Activated T-helper 1 cell treated with anti-CD3 and anti-CD28 coated beads, Interleukin-12 subunit alpha, Interleukin-12 subunit beta, Interleukin-2, Interleukin-4 antibody, amounts not matched to agents 30 ng/mL and 10 ng/mL and 1 ng/mL, durations not matched to agents 14 hours and 24 hours and 36 hours (primary cell): Measurements from ENCODE around the gene RWDD4. TPM values are rescaled to one million over a fixed set of nuclear protein-coding genes. Genes with fewer than 3 reads are reported as not detected.
"Not testable (repeated sequence)": the region's sequence is repeated elsewhere in the genome, so short reads cannot be mapped to it uniquely, and the experiment has no call there.

ENCODE experiments used
- DNase-seq: peaks from one replicate; pipeline ENCODE4 v3.0.0; 2021; ENCODE audit warnings: low spot score
- H3K27ac Mint-ChIP-seq: one replicate; pipeline ENCODE4 v1.8.0; 2021; ENCODE audit warnings: mild to moderate bottlenecking, mixed read lengths
- H3K27me3 Mint-ChIP-seq: one replicate; pipeline ENCODE4 v1.8.0; 2022; ENCODE audit warnings: mild to moderate bottlenecking, moderate library complexity, mixed read lengths; ENCODE audit not compliant: insufficient read depth
- H3K36me3 Mint-ChIP-seq: one replicate; pipeline ENCODE4 v1.8.0; 2021; ENCODE audit warnings: low read depth, mixed read lengths
- H3K4me1 Mint-ChIP-seq: one replicate; pipeline ENCODE4 v1.8.0; 2021; ENCODE audit warnings: low read depth, mixed read lengths
- H3K4me3 Mint-ChIP-seq: one replicate; pipeline ENCODE4 v1.8.0; 2021; ENCODE audit warnings: mild to moderate bottlenecking, moderate library complexity, mixed read lengths
- H3K9me3 Mint-ChIP-seq: one replicate; pipeline ENCODE4 v1.8.0; 2021; ENCODE audit warnings: mixed read lengths
- intact Hi-C: fragments of 100-400 bp; cut with micrococcal nuclease; formaldehyde crosslinking; loops from one replicate; pipeline ENCODE4 v1.15.1; 2024
- total RNA-seq: library from RNA; stranded (reverse); gene quantifications from 2 replicates; pipeline ENCODE4 v1.2.3, GENCODE V29; 2022

Gene RWDD4
- total RNA-seq, 1 donor from 2014 or later = 24.2 TPM

DNA sequence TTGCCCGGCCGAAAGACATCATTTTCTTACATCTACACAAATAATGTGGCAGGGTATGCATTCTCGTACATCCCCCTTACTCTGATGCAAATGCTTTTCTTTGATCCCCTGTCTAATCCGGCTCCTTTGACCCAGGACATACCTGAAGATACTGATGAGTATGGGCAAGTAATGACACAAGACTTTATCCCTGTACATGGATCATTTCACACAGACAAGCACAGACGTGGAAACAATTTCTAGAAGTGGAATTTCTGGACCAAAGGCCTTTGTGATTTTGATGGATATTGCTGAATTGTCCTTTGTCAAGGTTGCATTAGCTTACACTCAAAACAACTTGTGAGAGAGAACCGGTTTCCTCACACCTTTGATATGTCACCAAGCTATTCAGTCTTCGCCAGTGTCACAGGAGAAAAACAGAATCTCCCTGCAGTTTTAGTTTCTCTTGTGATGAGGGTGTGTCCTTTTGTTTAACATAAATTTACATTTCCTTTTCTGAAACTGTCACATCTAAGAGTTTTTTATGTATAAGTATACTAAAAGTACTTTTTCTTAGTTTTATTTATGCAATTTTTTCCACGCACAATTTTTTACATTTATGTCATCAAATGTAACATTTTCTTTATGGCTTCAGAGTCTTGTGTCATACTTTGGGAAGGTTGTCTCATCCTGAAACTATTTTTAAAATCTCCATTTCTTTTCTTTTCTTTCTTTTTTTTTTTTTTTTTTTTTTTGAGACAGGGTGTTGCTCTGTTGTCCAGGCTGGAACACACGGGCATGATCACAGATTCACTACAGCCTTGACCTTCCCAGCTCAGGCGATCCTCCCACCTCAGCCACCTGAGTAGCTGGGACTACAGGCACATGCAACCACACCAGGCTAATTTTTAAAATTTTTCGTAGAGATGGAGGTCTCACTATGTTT is 25.2 kb downstream of the RWDD4 start:
- intact Hi-C loops = no loop called here
- Mint-ChIP-seq H3K9me3 (no peaks in the 10 kb centered on the region), H3K27ac (no peak overlapping the region), H3K4me1 (peaks cover 20% of the 10 kb centered on the region), H3K4me3 (no peak overlapping the region), H3K36me3 (peaks cover 1% of the 10 kb centered on the region), H3K27me3 (peaks cover 3% of the 10 kb centered on the region)
- DNase-seq = no peak

DNA sequence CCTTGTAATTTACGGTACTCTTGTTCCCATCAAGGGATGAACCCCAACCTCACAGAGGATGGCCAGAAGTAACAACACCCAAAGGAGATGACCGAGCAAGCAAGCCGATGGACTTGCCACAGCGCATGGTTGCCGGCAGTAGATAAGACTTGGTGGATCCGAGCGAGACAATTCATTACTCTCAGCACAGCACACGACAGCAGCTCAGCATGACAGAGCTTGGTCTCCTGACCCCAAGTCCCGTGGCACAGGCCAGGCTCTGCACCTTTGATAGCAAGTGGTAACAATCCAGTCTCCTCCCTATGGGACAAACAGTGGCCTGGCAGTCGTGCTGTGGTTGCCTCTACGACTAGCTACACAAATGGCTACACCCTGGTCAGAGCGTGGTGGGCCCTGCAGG is 26.3 kb downstream of the RWDD4 start:
- H3K27me3 Mint-ChIP-seq = peaks cover 4% of the 10 kb centered on the region
- H3K36me3 Mint-ChIP-seq = peaks cover 1% of the 10 kb centered on the region
- no peaks in the 10 kb centered on the region for H3K9me3 Mint-ChIP-seq
- DNase-seq = no peak
- H3K4me3 Mint-ChIP-seq = no peak overlapping the region
- H3K4me1 Mint-ChIP-seq = peaks cover 20% of the 10 kb centered on the region
- intact Hi-C loops = no loop called here
- no peak overlapping the region for H3K27ac Mint-ChIP-seq

DNA sequence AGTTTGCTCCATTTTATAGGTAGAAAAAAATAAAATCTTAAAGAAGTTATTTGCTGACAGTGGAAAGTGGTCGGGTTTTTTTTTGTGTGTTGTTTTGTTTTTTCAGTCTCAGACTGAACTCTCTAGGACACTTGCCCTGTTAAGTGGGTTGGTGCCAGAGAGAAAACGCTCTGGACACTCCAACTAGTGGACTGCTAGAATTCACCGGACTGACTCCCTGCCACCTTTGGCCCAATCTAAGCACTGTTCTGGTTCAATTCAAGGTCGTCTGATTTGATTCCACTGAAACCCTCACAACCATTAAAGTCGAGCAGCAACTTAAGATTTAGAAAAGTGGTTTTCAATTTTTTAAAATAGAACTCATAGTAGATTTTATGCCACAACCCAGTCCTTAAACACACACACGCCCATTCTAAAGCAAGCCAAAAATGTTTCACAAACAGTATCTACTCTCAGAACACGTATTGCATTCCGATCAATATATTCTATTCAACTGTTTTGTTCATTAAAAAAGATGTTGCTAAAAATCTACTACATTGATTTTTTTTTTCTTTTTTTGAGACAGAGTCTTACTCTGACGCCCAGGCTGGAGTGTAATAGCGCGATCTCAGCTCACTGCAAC is 27.3 kb downstream of the RWDD4 start:
- H3K36me3 Mint-ChIP-seq = no peaks in the 10 kb centered on the region
- no peak overlapping the region for H3K4me3 Mint-ChIP-seq
- DNase-seq = no peak
- H3K9me3 Mint-ChIP-seq = no peaks in the 10 kb centered on the region
- intact Hi-C loops = no loop called here
- H3K27ac Mint-ChIP-seq = no peak overlapping the region
- peaks cover 11% of the 10 kb centered on the region for H3K4me1 Mint-ChIP-seq
- peaks cover 5% of the 10 kb centered on the region for H3K27me3 Mint-ChIP-seq

DNA sequence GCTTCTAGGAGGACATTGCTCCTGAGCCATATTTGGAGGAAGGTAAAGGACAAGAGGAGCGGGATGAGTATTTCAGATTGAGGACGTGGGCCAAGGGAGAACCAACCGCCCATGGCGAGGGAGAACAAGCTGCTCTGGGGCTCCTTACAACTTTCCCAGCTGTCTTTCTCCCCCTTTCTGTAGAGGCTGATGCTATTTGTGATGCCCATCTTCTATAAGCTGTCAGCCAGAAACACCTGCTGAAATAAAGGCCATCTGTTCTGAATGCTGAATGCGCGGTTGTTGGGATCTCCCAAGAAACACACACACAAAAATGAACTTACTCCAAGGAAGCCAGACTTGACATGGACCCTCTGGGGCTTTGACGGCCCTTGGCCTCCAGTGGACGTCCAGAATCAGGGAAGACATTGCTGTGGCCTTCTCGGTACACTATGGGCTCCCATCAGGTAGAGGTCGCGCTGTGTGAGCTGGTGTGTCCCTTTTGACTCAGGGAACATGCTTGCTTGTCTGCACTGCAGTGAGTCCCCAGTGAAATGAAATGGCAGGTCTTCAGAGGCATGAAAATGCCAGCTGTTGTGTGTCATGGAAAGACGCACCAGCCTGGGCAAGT is 30.9 kb downstream of the RWDD4 start:
- H3K27me3 Mint-ChIP-seq = peaks cover 5% of the 10 kb centered on the region
- no peaks in the 10 kb centered on the region for H3K9me3 Mint-ChIP-seq
- H3K36me3 Mint-ChIP-seq = no peaks in the 10 kb centered on the region
- no peak for DNase-seq
- no peaks in the 10 kb centered on the region for H3K4me1 Mint-ChIP-seq
- H3K4me3 Mint-ChIP-seq = no peak overlapping the region
- no peak overlapping the region for H3K27ac Mint-ChIP-seq
- intact Hi-C loops = loop anchor here (10.0 kb wide), 1 partner anchor 537 kb away; no protein-coding TSS in a partner anchor

DNA sequence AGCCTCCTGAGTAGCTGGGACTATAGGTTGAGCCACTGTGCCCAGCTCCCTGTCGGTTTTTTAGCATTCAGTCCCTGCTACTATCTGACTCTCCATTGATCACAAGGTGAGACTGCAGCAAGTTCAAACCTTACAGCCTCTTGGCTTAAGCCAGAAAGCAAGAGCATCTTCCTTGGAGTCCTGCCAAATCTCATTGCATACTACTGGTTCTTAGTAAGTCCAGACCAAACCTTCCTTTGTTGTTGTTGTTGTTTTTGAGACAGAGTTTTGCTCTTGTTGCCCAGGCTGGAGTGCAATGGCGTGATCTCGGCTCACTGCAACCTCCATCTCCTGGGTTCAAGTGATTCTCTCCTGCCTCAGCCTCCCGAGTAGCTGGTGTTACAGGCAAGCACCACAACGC is 31.7 kb downstream of the RWDD4 start:
- H3K36me3 Mint-ChIP-seq, H3K4me3 Mint-ChIP-seq, H3K4me1 Mint-ChIP-seq, H3K9me3 Mint-ChIP-seq, H3K27ac Mint-ChIP-seq, DNase-seq, H3K27me3 Mint-ChIP-seq: not testable (repeated sequence)
- intact Hi-C loops = loop anchor here (10.0 kb wide), 1 partner anchor 538 kb away; no protein-coding TSS in a partner anchor

DNA sequence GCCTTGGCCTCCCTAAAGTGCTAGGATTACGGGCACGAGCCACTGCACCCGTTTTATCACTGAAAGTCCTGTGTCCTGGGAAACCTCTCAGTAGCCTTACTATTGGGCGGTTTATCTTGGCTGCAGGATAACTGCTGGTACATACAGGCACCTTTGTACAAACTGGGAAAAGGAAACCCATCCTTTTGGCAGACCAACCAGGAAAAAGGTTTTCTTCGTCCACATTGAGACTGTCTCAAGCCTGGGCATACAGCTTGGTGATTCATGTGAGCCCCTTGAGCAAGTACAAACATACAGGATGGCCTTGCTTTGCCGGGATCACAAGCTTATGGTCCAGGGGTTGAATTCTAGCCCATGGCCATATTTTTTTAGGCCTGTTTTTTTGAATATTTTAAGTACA is 32.8 kb downstream of the RWDD4 start:
- no peak overlapping the region for H3K4me3 Mint-ChIP-seq
- no peak for DNase-seq
- no peaks in the 10 kb centered on the region for H3K9me3 Mint-ChIP-seq
- H3K4me1 Mint-ChIP-seq = no peaks in the 10 kb centered on the region
- no peaks in the 10 kb centered on the region for H3K36me3 Mint-ChIP-seq
- H3K27me3 Mint-ChIP-seq = peaks cover 7% of the 10 kb centered on the region
- no peak overlapping the region for H3K27ac Mint-ChIP-seq
- intact Hi-C loops = loop anchor here (10.0 kb wide), 1 partner anchor 539 kb away; no protein-coding TSS in a partner anchor

DNA sequence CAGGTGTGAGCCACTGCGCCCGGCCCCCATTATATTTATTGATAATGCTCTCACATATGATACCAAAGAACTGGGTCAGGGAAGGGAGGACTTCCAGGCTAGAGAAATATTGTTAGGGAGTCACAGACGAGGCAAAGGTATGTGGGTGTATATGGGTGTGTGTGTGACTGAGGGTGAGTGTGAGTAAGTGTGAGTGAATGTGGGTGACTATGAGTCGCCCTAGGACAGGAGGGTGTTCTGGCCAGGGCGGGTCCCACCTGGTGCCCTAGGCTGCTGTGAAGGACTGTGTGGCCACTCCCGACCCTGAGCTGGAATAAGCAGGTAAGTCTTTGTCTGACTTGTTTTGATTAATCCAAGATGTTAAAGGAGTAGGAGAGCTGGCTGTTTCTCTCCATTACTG is 34.4 kb downstream of the RWDD4 start:
- no peaks in the 10 kb centered on the region for H3K9me3 Mint-ChIP-seq
- no peaks in the 10 kb centered on the region for H3K36me3 Mint-ChIP-seq
- intact Hi-C loops = loop anchor here (10.0 kb wide), 1 partner anchor 540 kb away; no protein-coding TSS in a partner anchor
- no peak for DNase-seq
- H3K27me3 Mint-ChIP-seq = peaks cover 7% of the 10 kb centered on the region
- H3K4me3 Mint-ChIP-seq = no peak overlapping the region
- H3K27ac Mint-ChIP-seq = no peak overlapping the region
- H3K4me1 Mint-ChIP-seq = no peaks in the 10 kb centered on the region

DNA sequence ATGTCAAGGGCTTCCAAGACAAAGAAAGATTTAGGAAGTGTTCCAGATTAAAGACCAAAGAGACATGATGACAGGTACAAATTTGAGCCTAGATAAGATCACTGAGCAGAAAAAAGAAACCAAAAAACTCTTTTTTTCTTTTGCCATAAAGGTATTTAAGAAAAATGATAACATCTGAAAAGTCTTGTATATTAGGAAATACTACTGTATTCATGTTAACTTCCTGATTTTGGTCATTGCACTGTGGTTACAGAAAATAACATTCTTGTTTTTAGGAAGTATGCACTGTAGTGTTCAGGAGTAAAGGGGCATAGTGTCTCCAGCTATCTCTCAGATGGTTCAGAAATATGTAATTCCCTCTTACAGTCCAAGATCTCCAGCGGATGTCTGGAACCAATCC is 37.1 kb downstream of the RWDD4 start:
- H3K4me3 Mint-ChIP-seq = no peak overlapping the region
- no peaks in the 10 kb centered on the region for H3K36me3 Mint-ChIP-seq
- H3K27ac Mint-ChIP-seq = no peak overlapping the region
- intact Hi-C loops = loop anchor here (10.0 kb wide), 1 partner anchor 543 kb away; no protein-coding TSS in a partner anchor
- DNase-seq = no peak
- H3K27me3 Mint-ChIP-seq = peaks cover 4% of the 10 kb centered on the region
- no peaks in the 10 kb centered on the region for H3K4me1 Mint-ChIP-seq
- no peaks in the 10 kb centered on the region for H3K9me3 Mint-ChIP-seq

DNA sequence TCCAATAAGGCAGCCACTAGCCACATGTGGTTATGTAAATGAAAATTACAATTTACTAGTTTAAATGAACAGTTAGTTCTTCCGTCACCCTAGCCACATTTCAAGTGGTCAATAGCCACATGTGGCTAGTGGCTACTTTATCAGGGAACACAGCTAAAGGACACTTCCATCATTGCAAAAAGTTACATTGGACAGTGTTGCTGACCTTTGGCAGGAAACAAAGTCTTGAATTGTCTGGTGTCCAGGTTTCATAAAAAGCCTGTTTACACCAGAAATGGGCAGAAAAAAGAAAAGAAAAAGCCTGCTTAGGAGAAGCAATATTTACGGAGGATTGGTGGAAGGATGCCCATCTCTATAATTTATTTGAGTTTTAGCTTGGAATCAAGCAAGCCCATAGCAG is 38.6 kb downstream of the RWDD4 start:
- H3K4me3 Mint-ChIP-seq = no peak overlapping the region
- no peaks in the 10 kb centered on the region for H3K36me3 Mint-ChIP-seq
- intact Hi-C loops = loop anchor here (10.0 kb wide), 1 partner anchor 544 kb away; no protein-coding TSS in a partner anchor
- H3K9me3 Mint-ChIP-seq = no peaks in the 10 kb centered on the region
- H3K4me1 Mint-ChIP-seq = no peaks in the 10 kb centered on the region
- DNase-seq = no peak
- no peak overlapping the region for H3K27ac Mint-ChIP-seq
- H3K27me3 Mint-ChIP-seq = peaks cover 4% of the 10 kb centered on the region

DNA sequence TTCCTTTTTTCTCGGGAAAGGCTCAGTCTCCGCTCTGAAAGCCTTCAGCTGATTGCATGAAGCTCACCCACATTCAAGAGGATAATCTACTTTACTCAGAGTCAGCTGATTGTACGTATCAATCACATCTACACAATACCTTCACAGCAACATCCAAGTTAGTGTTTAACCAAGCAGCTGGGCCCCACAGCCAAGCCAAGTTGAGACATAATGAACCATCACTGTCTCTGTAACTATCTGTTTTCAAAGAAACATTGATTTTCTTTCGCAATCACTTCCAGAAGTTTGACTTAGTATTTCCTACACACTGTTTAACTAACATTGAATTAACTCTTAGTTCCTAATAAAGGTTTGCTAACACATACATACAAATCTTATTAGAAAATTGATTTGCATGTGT is 40.3 kb downstream of the RWDD4 start:
- DNase-seq = no peak
- no peaks in the 10 kb centered on the region for H3K9me3 Mint-ChIP-seq
- intact Hi-C loops = no loop called here
- no peaks in the 10 kb centered on the region for H3K4me1 Mint-ChIP-seq
- no peak overlapping the region for H3K27ac Mint-ChIP-seq
- H3K27me3 Mint-ChIP-seq = peaks cover 14% of the 10 kb centered on the region
- H3K36me3 Mint-ChIP-seq = no peaks in the 10 kb centered on the region
- H3K4me3 Mint-ChIP-seq = no peak overlapping the region

DNA sequence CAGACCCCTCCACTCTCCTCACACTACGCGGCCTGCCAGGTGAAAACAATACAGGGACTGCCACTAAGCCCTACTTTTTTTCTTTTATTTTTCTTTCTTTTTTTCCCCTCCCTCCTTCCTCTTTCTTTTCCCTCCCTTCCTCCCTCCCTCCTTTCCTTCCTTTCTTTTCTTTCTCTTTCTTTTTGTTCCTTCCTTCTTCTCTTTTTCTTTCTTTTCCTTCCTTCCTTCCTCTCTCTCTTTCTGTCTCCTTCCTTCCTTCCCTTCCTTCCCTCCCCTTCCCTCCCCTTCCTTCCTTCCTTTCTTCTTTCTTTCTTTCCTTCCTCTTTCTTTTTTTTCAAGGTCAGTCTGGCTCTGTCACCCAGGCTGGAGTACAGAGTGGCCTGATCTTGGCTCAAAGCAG is 41.9 kb downstream of the RWDD4 start:
- H3K36me3 Mint-ChIP-seq = no peaks in the 10 kb centered on the region
- intact Hi-C loops = no loop called here
- no peak overlapping the region for H3K27ac Mint-ChIP-seq
- H3K27me3 Mint-ChIP-seq = peaks cover 14% of the 10 kb centered on the region
- H3K4me3 Mint-ChIP-seq = no peak overlapping the region
- DNase-seq = no peak
- H3K9me3 Mint-ChIP-seq = no peaks in the 10 kb centered on the region
- no peaks in the 10 kb centered on the region for H3K4me1 Mint-ChIP-seq

DNA sequence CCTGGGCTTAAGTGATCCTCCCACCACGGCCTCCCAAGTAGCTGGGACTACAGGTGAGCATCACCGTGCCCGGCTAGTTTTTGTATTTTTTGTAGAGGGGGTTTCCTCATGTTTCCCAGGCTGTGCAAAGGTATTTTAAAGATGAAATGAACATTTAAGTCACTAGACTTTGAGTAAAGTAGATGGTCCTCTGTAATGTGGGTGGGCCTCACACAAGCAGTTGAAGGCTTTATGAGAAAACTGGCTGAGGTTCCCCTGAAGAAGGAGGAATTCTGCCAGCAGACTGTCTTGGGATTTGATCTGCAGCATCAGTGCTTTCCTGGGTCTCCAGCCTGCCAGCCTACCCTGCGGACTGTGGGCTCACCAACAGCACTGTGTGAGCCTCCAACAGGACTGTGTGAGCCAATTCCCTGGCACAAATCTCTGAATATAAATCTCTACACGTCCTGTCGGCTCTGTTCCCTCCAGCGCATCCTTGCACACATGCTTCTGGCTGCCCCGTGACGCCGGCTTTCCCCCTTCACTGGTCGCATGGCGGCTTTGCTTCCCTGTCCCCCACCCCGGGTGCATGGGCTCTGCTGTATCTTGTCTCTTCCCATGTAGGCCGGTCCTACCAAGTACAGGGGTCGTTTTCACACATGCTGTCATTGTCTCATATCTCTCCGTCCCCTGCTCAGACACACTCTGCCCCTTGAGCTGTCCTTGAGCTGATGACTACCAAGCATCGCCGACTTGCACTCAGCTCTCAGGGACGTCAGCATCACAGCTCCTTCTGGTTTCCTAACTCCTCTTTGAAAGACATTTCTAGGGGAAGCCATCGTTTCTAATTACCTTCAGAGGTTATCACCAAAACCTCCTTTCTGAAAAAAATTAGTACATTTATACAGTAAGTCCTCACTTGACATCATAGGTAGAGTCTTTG is 46.4 kb downstream of the RWDD4 start:
- DNase-seq = no peak
- Mint-ChIP-seq H3K27me3 (peaks cover 12% of the 10 kb centered on the region), H3K4me1 (no peaks in the 10 kb centered on the region), H3K4me3 (no peak overlapping the region), H3K36me3 (no peaks in the 10 kb centered on the region), H3K27ac (no peak overlapping the region), H3K9me3 (no peaks in the 10 kb centered on the region)
- intact Hi-C loops = no loop called here
